AG09319 (cell line): ENCODE data around the gene ZNF496.
"Not testable (repeated sequence)": the region's sequence is repeated elsewhere in the genome, so short reads cannot be mapped to it uniquely, and the experiment has no call there.

ENCODE experiments used
- DNase-seq: peaks from one replicate; pipeline ENCODE4 v3.0.0-alpha.2; 2010; ENCODE audit warnings: low read depth; ENCODE audit errors: extremely low read depth
- TF ChIP-seq, protein P1 (sequence below): IDR thresholded peaks from 2 replicates; pipeline ENCODE4 v1.5.1; 2011; ENCODE audit warnings: low read depth, mild to moderate bottlenecking, inconsistent platforms, low read length, moderate library complexity

The ZNF496 gene

DNA sequence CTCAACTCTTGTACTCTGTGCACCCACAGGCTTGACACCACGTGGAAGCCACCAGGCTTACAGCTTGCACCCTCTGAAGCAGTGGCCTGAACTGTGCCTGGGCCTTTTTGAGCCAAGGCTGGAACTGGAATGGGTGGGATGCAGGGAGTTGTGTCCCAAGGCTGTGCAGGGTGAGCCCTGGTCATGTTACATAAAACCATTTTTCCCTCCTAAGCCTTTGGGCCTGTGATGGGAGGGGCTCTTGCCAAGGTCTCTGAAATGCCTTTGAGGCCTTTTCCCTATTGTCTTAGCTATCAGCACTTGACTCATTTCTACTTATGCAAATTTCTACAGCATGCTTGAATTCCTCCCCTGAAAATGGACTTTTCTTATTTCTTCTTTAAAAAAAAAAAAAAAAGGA lies 61.7 kb downstream of the ZNF496 start:
- no peak for DNase-seq
- TF ChIP-seq, protein P1, sequence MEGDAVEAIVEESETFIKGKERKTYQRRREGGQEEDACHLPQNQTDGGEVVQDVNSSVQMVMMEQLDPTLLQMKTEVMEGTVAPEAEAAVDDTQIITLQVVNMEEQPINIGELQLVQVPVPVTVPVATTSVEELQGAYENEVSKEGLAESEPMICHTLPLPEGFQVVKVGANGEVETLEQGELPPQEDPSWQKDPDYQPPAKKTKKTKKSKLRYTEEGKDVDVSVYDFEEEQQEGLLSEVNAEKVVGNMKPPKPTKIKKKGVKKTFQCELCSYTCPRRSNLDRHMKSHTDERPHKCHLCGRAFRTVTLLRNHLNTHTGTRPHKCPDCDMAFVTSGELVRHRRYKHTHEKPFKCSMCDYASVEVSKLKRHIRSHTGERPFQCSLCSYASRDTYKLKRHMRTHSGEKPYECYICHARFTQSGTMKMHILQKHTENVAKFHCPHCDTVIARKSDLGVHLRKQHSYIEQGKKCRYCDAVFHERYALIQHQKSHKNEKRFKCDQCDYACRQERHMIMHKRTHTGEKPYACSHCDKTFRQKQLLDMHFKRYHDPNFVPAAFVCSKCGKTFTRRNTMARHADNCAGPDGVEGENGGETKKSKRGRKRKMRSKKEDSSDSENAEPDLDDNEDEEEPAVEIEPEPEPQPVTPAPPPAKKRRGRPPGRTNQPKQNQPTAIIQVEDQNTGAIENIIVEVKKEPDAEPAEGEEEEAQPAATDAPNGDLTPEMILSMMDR = no peak

DNA sequence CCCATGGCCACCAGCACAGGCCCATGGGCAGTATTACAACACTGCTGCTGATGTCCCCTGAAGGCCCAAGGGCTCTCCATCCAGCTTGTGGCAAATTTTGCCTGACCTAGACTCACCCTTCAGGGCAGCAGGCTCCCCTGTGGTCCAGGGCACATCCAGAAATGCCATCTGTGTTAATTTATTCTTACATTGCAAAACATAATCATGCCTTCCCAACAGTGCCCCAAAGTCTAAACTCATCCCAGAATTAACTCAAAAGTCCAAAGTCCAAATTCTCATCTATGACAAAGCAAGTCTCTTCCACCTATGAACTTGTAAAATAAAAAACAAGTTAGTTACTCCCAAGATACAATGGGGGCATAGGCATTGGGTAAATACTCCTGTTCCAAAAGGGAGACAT lies 62.5 kb downstream of the ZNF496 start:
- no peak for DNase-seq
- TF ChIP-seq, protein P1 = no peak

DNA sequence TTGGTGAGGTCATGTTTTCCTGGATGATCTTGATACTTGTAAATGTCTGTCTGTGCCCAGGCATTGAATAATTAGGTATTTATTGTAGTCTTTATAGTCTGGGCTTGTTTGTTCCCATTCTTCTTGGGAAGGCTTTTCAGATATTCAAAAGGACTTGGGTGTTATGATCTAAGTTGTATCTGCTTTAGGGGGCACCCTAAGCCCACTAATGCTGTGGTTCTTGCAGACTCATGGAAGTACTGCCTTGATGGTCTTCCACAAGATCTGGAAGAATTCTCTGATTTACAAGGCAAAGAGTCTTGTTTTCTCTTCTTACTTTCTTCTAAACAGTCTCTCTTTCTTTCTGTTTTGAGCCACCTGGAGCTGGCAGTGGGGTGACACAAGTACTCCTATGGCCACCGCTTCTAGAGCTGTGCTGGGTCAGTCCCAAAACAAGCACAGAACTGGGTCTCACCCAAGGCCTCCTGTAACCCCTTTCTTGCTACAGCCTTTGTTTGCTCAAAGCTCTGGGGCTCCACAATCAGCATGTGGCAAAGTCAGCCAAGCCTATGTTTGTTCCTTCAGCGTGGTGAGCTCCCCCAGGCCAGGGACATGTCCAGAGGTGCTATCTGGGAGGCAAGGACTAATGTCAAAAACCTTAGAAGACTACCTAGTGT lies 63.1 kb downstream of the ZNF496 start:
- no peak for DNase-seq
- TF ChIP-seq, protein P1 = no peak

DNA sequence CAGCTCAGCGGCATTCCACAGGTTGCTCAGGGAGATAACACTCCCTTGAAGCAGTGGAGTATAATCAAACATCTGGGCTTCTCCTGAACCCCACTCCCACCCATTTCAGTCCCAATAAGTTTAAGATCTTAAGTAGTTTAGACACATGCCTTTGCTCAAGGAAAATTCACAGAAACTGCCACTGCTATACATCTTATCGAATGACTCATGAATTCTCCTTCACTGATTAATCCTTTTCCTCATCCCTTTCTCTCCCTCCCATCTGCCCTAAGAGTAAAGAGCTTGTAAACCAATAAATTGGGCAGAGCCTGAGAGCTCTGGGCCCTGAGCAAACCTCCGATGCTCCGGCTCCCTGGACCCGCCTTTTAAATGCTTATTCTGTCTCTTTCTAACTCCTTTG lies 65.6 kb downstream of the ZNF496 start:
- no peak for DNase-seq
- TF ChIP-seq, protein P1 = no peak

DNA sequence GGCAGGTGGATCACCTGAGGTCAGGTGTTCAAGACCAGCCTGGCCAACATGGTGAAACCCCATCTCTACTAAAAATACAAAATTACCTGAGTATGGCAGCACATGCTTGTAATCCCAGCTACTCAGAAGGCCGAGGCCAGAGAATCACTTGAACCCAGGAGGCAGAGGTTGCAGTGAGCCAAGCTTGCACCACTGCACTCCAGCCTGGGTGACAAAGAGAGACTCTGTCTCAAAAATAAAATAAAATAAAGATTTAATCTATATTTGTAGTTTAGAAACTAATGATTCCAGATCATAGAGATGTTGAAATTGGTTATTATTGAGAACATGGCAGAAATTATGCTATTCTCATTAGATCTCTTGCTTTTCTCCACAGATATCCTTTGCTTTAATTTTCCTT lies 75.9 kb downstream of the ZNF496 start, which contains the start of gene VN1R5:
Gene VN1R5, plus strand, starts transcription at position 301 of the 400 bp plus-strand sequence.
- DNase-seq = not testable (repeated sequence)

DNA sequence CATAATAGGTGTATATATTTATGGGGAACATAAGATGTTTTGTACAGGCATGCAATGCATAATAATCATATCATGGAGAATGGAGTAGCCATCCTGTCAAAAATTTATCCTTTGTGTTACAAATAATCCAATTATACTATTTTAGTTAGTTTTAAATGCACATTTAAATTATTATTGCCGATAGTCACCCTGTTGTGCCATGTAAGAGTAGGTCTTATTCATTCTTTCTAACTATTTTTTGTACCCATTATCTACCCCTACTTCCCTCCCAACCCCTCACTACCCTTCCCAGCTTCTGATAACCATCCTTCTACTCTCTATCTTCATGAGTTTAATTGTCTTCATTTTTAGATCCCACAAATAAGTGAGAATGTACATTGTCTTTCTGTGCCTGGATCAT lies 84.1 kb downstream of the ZNF496 start:
- DNase-seq = no peak
- TF ChIP-seq, protein P1 = no peak
